ENCODE measurements around the gene PCDH15. TPM values are rescaled to one million over a fixed set of nuclear protein-coding genes. Genes with fewer than 3 reads are reported as not detected.

Gene PCDH15
- total and polyA plus RNA-seq, 2 of the 8 experiments (the other 6 are each of a cell fraction or from before 2014, with no cell fraction given), result 0.11 TPM; not detected in 1

DNA sequence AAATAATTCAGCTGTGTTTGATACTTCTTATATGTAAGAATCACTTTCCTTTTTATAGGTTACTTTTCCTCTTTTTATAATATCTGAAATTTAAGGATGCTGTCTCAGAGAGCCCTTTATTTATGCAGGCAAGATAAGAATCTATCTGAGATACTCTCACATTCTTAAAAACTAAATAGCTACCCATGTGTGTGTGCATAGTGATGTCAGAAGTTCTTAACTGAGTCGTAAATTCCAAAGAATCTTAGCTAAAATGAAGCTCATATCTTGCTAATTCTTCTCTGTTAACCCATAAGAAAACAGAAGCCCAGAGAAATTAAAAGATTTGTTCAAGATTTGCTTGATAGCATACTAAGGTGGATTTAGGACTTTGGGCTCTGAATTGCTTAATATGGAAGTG, 118.5 kb downstream of the PCDH15 start:
- Histone ChIP-seq H4K91ac (replicated peaks; ENCODE audit: insufficient read length, low read length) (no peak overlapping the region), H3K4me2 (ENCODE audit: insufficient read depth in 1 of 2, low read depth in 2 of 2, low read length in 2 of 2) (no peak overlapping the region), H2BK12ac (ENCODE audit: low read depth, low read length) (no peak overlapping the region), H3K14ac (ENCODE audit: insufficient read length) (no peak overlapping the region), H2BK20ac (ENCODE audit: low read length) (no peak overlapping the region), H2AFZ (ENCODE audit: low read length) (no peak overlapping the region), H3K18ac (ENCODE audit: extremely low read depth, low read length) (no peak overlapping the region), H3K4me3 (ENCODE audit: extremely low read depth in 1 of 4, insufficient read depth in 2 of 4, low read depth in 3 of 4, low read length in 4 of 4) (no peak overlapping the region), H3K23me2 (ENCODE audit: low read depth, low read length) (no peaks in the 10 kb centered on the region), H3K27ac (ENCODE audit: low read depth, low read length) (no peak overlapping the region), H3K9me3 (ENCODE audit: insufficient read depth in 2 of 2, low read depth in 1 of 2, low read length in 1 of 2) (no peaks in the 10 kb centered on the region), H3K9ac (replicated peaks in 1 of 4; ENCODE audit: extremely low read depth in 1 of 4, low read depth in 3 of 4, low read length in 3 of 4) (no peak overlapping the region), H2BK120ac (replicated peaks; ENCODE audit: low read depth, low read length) (no peak overlapping the region), H3K4ac (replicated peaks; ENCODE audit: insufficient read length, low read depth, low read length) (no peak overlapping the region), H2BK15ac (ENCODE audit: low read length) (no peak overlapping the region), H3K4me1 (replicated peaks in 1 of 4; ENCODE audit: control insufficient read depth in 3 of 4, insufficient read depth in 4 of 4, low read length in 3 of 4) (no peaks in the 10 kb centered on the region), H3K79me1 (ENCODE audit: low read depth, low read length) (no peaks in the 10 kb centered on the region), H3K27me3 (replicated peaks in 1 of 4; ENCODE audit: control insufficient read depth in 3 of 4, extremely low read depth in 1 of 4, insufficient read depth in 3 of 4, low read length in 3 of 4) (no peaks in the 10 kb centered on the region), H4K8ac (ENCODE audit: extremely low read depth, insufficient read depth, low read length) (no peak overlapping the region), H4K5ac (ENCODE audit: insufficient read length, low read depth, low read length) (no peak overlapping the region), H4K20me1 (replicated peaks in 1 of 2; ENCODE audit: control insufficient read depth in 1 of 2, insufficient read depth in 2 of 2, low read length in 2 of 2) (no peaks in the 10 kb centered on the region), H3K56ac (replicated peaks; ENCODE audit: insufficient read length, low read depth, low read length) (no peak overlapping the region), H3K79me2 (ENCODE audit: control insufficient read depth in 1 of 2, insufficient read depth in 2 of 2, low read length in 2 of 2) (no peaks in the 10 kb centered on the region), H2BK5ac (ENCODE audit: low read depth, low read length) (no peak overlapping the region), H2AK5ac (ENCODE audit: low read depth, low read length) (no peak overlapping the region), H3K23ac (ENCODE audit: insufficient read length) (no peak overlapping the region), H3K36me3 (ENCODE audit: control insufficient read depth in 2 of 4, insufficient read depth in 4 of 4, low read length in 3 of 4) (no peaks in the 10 kb centered on the region)
- ChIA-PET POLR2A (ENCODE audit: partially characterized antibody) (no interaction called here), CTCF (ENCODE audit: partially characterized antibody) (no interaction called here)
- FAIRE-seq (no peak), DNase-seq (ENCODE audit: low read depth in 1 of 2, low spot score in 2 of 2) (no peak)
- WGBS, 2 experiments (ENCODE audit: extremely low coverage in 1 of 2, insufficient coverage in 1 of 2, insufficient read length in 1 of 2, insufficient replicate concordance in 2 of 2, low coverage in 1 of 2, low lambda C conversion rate in 2 of 2, missing lambda C conversion rate in 1 of 2), result 90% methylated on average over 1 of the region's 1 CpG; no CpG with 5 or more reads in 1 of the 2 experiments
- TF ChIP-seq RBBP5 (IDR thresholded peaks at IDR 0.05; ENCODE audit: borderline replicate concordance, low read depth, low read length) (no peak), SP1 (IDR thresholded peaks at IDR 0.05; ENCODE audit: low read depth, low read length) (no peak), ZNF274 (IDR thresholded peaks at IDR 0.05; ENCODE audit: borderline replicate concordance, extremely low read depth, low read length) (no peak), POLR2A (IDR thresholded peaks at IDR 0.05; ENCODE audit: control extremely low read depth in 1 of 2, low read depth in 2 of 2, low read length in 2 of 2) (no peak), TBP (IDR thresholded peaks at IDR 0.05; ENCODE audit: low read depth, low read length) (no peak), JUN (IDR thresholded peaks at IDR 0.05; ENCODE audit: low read depth, low read length) (no peak), JUND (IDR thresholded peaks at IDR 0.05; ENCODE audit: low read length) (no peak), NRF1 (IDR thresholded peaks at IDR 0.05; ENCODE audit: low read depth, low read length) (no peak), KDM1A (IDR thresholded peaks at IDR 0.05; ENCODE audit: borderline replicate concordance, low read length) (no peak), CREB1 (IDR thresholded peaks at IDR 0.05) (no peak), CBX5 (IDR thresholded peaks at IDR 0.05; ENCODE audit: low read depth, low read length) (no peak), TAF7 (optimal IDR thresholded peaks at IDR 0.05; ENCODE audit: borderline replicate concordance, low read depth, low read length) (no peak), POLR2AphosphoS5 (IDR thresholded peaks at IDR 0.05; ENCODE audit: low read depth, low read length) (no peak), HDAC6 (IDR thresholded peaks at IDR 0.05; ENCODE audit: low read depth, low read length) (no peak), CEBPB (IDR thresholded peaks at IDR 0.05; ENCODE audit: low read depth, low read length) (no peak)
- TF ChIP-seq, protein P1, sequence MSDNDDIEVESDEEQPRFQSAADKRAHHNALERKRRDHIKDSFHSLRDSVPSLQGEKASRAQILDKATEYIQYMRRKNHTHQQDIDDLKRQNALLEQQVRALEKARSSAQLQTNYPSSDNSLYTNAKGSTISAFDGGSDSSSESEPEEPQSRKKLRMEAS (IDR thresholded peaks at IDR 0.05), result no peak
